ENCODE measurements around the gene GPRC5C.

DNA sequence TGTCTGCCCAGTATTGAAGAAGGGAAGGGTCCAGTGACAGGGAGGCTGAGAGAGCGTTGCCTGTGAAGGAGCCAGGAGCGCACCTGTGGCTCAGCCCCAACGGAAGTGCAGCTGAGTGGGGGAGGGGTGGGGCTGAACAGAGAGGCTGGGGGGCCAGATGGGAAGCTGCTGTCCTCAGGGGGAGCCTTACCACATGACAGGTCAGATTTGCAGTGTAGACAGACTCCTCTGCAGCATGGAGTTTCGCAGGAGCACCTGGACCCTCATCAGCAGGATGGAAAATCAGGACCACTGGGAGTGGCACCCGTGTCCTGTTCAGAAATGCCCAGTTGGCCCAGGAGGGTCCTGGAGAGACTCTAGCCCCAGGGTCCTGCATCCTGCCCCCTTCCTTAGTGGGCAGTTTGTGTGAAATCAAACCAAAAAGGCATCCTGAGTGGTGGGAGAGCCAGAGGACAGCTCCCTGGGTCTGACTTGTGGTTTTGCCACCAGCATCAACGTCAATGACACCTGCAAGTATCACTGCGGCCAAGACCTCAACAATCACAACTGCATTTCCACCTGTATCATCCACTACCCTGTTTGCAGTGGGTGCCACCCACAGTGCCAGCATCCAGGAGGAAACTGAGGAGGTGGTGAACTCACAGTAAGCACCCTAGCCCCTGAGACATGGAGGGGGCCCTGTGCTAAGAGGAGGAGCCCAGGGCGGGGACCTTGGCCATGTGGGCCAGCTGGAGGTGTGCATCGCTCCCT is 42.3 kb downstream of the GPRC5C start:
- TF ChIP-seq, protein P1, sequence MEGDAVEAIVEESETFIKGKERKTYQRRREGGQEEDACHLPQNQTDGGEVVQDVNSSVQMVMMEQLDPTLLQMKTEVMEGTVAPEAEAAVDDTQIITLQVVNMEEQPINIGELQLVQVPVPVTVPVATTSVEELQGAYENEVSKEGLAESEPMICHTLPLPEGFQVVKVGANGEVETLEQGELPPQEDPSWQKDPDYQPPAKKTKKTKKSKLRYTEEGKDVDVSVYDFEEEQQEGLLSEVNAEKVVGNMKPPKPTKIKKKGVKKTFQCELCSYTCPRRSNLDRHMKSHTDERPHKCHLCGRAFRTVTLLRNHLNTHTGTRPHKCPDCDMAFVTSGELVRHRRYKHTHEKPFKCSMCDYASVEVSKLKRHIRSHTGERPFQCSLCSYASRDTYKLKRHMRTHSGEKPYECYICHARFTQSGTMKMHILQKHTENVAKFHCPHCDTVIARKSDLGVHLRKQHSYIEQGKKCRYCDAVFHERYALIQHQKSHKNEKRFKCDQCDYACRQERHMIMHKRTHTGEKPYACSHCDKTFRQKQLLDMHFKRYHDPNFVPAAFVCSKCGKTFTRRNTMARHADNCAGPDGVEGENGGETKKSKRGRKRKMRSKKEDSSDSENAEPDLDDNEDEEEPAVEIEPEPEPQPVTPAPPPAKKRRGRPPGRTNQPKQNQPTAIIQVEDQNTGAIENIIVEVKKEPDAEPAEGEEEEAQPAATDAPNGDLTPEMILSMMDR (IDR thresholded peaks at IDR 0.05; ENCODE audit: borderline replicate concordance, extremely low read depth, low read length, poor library complexity, severe bottlenecking): no peak
- no peak for TF ChIP-seq EZH2 (IDR thresholded peaks at IDR 0.05; ENCODE audit: borderline replicate concordance, low read depth, low read length, severe bottlenecking)

Data from DND-41 (cell line).